Effector CD4-positive, alpha-beta T cell (primary cell): Measurements from ENCODE around the gene COL11A2.

ENCODE experiments used
- DNase-seq: peaks from one replicate; pipeline ENCODE4 v3.0.0-alpha.2; 2020

Gene COL11A2

GRCh38 chr6:33206027-33206863 is 14.0 kb upstream of the COL11A2 start:
- no peak for DNase-seq

- DNase-seq, result no peak
These were observed 13.1 kb upstream of the COL11A2 start for GRCh38 chr6:33205191-33206026.

- peak; percentile 87 for DNase-seq
These were observed 12.3 kb upstream of the COL11A2 start, which contains the start of gene HSD17B8 for GRCh38 chr6:33204415-33205190. Gene HSD17B8, plus strand, starts transcription at chr6:33204655. Its CDS starts 14 bp downstream, at chr6:33204669.

- DNase-seq, result no peak
These were observed 11.8 kb upstream of the COL11A2 start for GRCh38 chr6:33204165-33204414.

- DNase-seq, result no peak
These were observed 11.3 kb upstream of the COL11A2 start for GRCh38 chr6:33203443-33204164.

GRCh38 chr6:33202799-33203198 is 10.5 kb upstream of the COL11A2 start:
- no peak for DNase-seq

GRCh38 chr6:33201935-33202334 is 9.7 kb upstream of the COL11A2 start:
- DNase-seq, result no peak

GRCh38 chr6:33201147-33201545 is 8.9 kb upstream of the COL11A2 start:
- DNase-seq, result no peak

GRCh38 chr6:33200219-33201146 is 8.2 kb upstream of the COL11A2 start, which contains the start of the genes RXRB and SLC39A7:
Gene RXRB, minus strand, starts transcription at chr6:33200665. Its CDS starts 189 bp downstream, at chr6:33200476.
Gene SLC39A7, plus strand, starts transcription at chr6:33200867. Its CDS starts 379 bp downstream, at chr6:33201246.
- peak; percentile 99 for DNase-seq

GRCh38 chr6:33199687-33200218 is 7.5 kb upstream of the COL11A2 start:
- peak; percentile 59 for DNase-seq

GRCh38 chr6:33198853-33199436 is 6.7 kb upstream of the COL11A2 start:
- no peak for DNase-seq

GRCh38 chr6:33198159-33198852 is 6.0 kb upstream of the COL11A2 start:
- DNase-seq, result no peak

- DNase-seq, result no peak
These were observed 5.3 kb upstream of the COL11A2 start for GRCh38 chr6:33197431-33198048.

- no peak for DNase-seq
These were observed 3.3 kb upstream of the COL11A2 start for GRCh38 chr6:33195304-33196165.

- DNase-seq, result no peak
These were observed 2.2 kb upstream of the COL11A2 start for GRCh38 chr6:33194431-33194979.

GRCh38 chr6:33193619-33194018 is 1.4 kb upstream of the COL11A2 start:
- no peak for DNase-seq

GRCh38 chr6:33192671-33193602 is 670 bp upstream of the COL11A2 start:
- no peak for DNase-seq
